SK-N-SH (cell line): Measurements from ENCODE around the gene MC1R. TPM values are rescaled to one million over a fixed set of nuclear protein-coding genes. Genes with fewer than 3 reads are reported as not detected.
A peak's percentile ranks its signal among the peaks of the same experiment; 100 is the strongest.

Experiments used
- CTCF ChIA-PET: fragments of 300-600, 350-600 bp; formaldehyde crosslinking; extraction: SDS; loops from one replicate; lab custom pipeline; 2021; lab: Yijun Ruan, JAX
- POLR2A ChIA-PET: fragments of 350-600 bp; sonication (Branson Sonifier 250); formaldehyde crosslinking; extraction: SDS; loops from one replicate; lab custom pipeline; 2020; ENCODE audit warnings: antibody characterized with exemption, inconsistent platforms; lab: Yijun Ruan, JAX
- DNase-seq: peaks from one replicate; pipeline ENCODE4 v3.0.0; 2012
- H2AFZ ChIP-seq: fragments of 200-600 bp; sonication (generic); 2 replicates; pipeline ENCODE4 v1.8.1; 2016; ENCODE audit warnings: antibody characterized with exemption, mild to moderate bottlenecking, low read depth
- H3F3A ChIP-seq: fragments of 200-600 bp; sonication (generic); replicated peaks from 2 replicates; pipeline ENCODE3; 2016; ENCODE audit warnings: antibody characterized with exemption, mild to moderate bottlenecking; ENCODE audit not compliant: insufficient read depth
- H3K27ac ChIP-seq, 2 experiments: fragments of 200-500 bp in 1 of 2; fragments of 200-600 bp in 1 of 2; sonication (Bioruptor generic) in 1 of 2; sonication (generic), shearing (Covaris generic) in 1 of 2; 2 replicates each; pipeline versions ENCODE4 v1.5.1 to v1.6.1; 2014 to 2016; ENCODE audit warnings: low read depth in 2 of 2, inconsistent platforms in 1 of 2, low read length in 1 of 2, mild to moderate bottlenecking in 1 of 2, mixed read lengths in 1 of 2
- H3K27me3 ChIP-seq: fragments of 200-600 bp; sonication (generic), shearing (Covaris generic); 2 replicates; pipeline ENCODE4 v1.6.1; 2016; ENCODE audit warnings: mixed run types; ENCODE audit not compliant: insufficient read depth
- H3K36me3 ChIP-seq, 2 experiments: fragments of 200-500 bp in 1 of 2; fragments of 200-600 bp in 1 of 2; sonication (Bioruptor generic) in 1 of 2; sonication (generic) in 1 of 2; replicated peaks in 1 of 2; 2 replicates each; pipeline versions ENCODE3 to v1.5.1; 2014 to 2016; ENCODE audit warnings: low read length in 1 of 2, mild to moderate bottlenecking in 1 of 2; ENCODE audit not compliant: insufficient read depth in 2 of 2, control insufficient read depth in 1 of 2
- H3K4me1 ChIP-seq, 2 experiments: fragments of 200-500 bp in 1 of 2; fragments of 200-600 bp in 1 of 2; sonication (Bioruptor generic) in 1 of 2; sonication (generic), shearing (Covaris generic) in 1 of 2; 2 replicates each; pipeline versions ENCODE4 v1.5.1 to v1.6.1; 2014 to 2016; ENCODE audit warnings: low read depth in 1 of 2, low read length in 1 of 2, mixed run types in 1 of 2; ENCODE audit not compliant: insufficient read depth in 2 of 2, control insufficient read depth in 1 of 2
- H3K4me2 ChIP-seq: fragments of 200-600 bp; sonication (generic), shearing (Covaris generic); 2 replicates; pipeline ENCODE4 v1.6.1; 2017; ENCODE audit warnings: mixed run types
- H3K4me3 ChIP-seq, 2 experiments: fragments of 200-500 bp in 1 of 2; fragments of 200-600 bp in 1 of 2; sonication (Bioruptor generic) in 1 of 2; sonication (generic), shearing (Covaris generic) in 1 of 2; 2 replicates each; pipeline versions ENCODE4 v1.5.1 to v1.8.1; 2014 to 2016; ENCODE audit warnings: low read depth in 2 of 2, inconsistent platforms in 1 of 2, low read length in 1 of 2, mild to moderate bottlenecking in 1 of 2, mixed read lengths in 1 of 2, moderate library complexity in 1 of 2
- H3K79me2 ChIP-seq: fragments of 200-600 bp; sonication (generic); 2 replicates; pipeline ENCODE4 v1.8.1; 2017; ENCODE audit warnings: mild to moderate bottlenecking; ENCODE audit not compliant: insufficient read depth
- H3K9ac ChIP-seq: fragments of 200-600 bp; sonication (generic); 2 replicates; pipeline ENCODE4 v1.6.1; 2017; ENCODE audit warnings: mixed run types
- H3K9me2 ChIP-seq: fragments of 200-600 bp; sonication (generic); 2 replicates; pipeline ENCODE4 v1.6.1; 2017; ENCODE audit warnings: mixed run types
- H3K9me3 ChIP-seq: fragments of 200-600 bp; sonication (generic); 2 replicates; pipeline ENCODE4 v1.6.1; 2017; ENCODE audit warnings: mixed run types, mild to moderate bottlenecking, moderate library complexity
- H4K20me1 ChIP-seq: fragments of 200-600 bp; sonication (generic); 2 replicates; pipeline ENCODE4 v1.6.1; 2017; ENCODE audit warnings: mild to moderate bottlenecking, mixed run types; ENCODE audit not compliant: insufficient read depth
- NRF1 ChIP-seq: IDR thresholded peaks from 2 replicates; pipeline ENCODE4 v1.6.1; 2012; ENCODE audit warnings: low read depth, mild to moderate bottlenecking, low read length
- POLR2AphosphoS5 ChIP-seq: IDR thresholded peaks from 2 replicates; pipeline ENCODE4 v1.6.1; 2012; ENCODE audit warnings: low read depth, low read length
- RAD21 ChIP-seq: IDR thresholded peaks from 2 replicates; pipeline ENCODE4 v1.6.1; 2012; ENCODE audit warnings: mild to moderate bottlenecking, low read length
- SIN3A ChIP-seq: IDR thresholded peaks from 2 replicates; pipeline ENCODE4 v1.6.1; 2012; ENCODE audit warnings: low read depth, mild to moderate bottlenecking, low read length, moderate library complexity, borderline replicate concordance
- SMC3 ChIP-seq: IDR thresholded peaks from 2 replicates; pipeline ENCODE4 v1.6.1; 2012; ENCODE audit warnings: low read depth, low read length, improper control_type of control experiment
- TAF1 ChIP-seq: IDR thresholded peaks from 2 replicates; pipeline ENCODE4 v1.6.1; 2012; ENCODE audit warnings: low read depth, mild to moderate bottlenecking, low read length, moderate library complexity, borderline replicate concordance
- TCF12 ChIP-seq: IDR thresholded peaks from 2 replicates; pipeline ENCODE4 v1.4.0; 2012
- YY1 ChIP-seq: IDR thresholded peaks from 2 replicates; pipeline ENCODE4 v1.4.0; 2012; ENCODE audit warnings: low read depth, mild to moderate bottlenecking
- WGBS: methylation state at CpG from one replicate; pipeline ENCODE4 v1.1.6; 2017; ENCODE audit warnings: low lambda C conversion rate; 5-methylcytosine and 5-hydroxymethylcytosine counted together
- polyA plus RNA-seq, 3 experiments: library from polyadenylated mRNA; depleted of rRNA; stranded (reverse); fragments of >200 nt; gene quantifications; 2 replicates each; pipeline ENCODE4 v1.2.3, GENCODE V29; 2012
- TF ChIP-seq, protein P1 (sequence below): fragments of 200-600 bp; sonication (generic); IDR thresholded peaks from 2 replicates; pipeline ENCODE4 v1.6.1; 2017; ENCODE audit warnings: antibody characterized with exemption, mild to moderate bottlenecking, moderate library complexity
- TF ChIP-seq, protein P2 (sequence below): IDR thresholded peaks from 2 replicates; pipeline ENCODE4 v1.6.1; 2012; ENCODE audit warnings: mild to moderate bottlenecking, low read depth, low read length, moderate library complexity

Gene MC1R
- polyA plus RNA-seq, 1 of the 3 experiments (the other 2 are of a cell fraction): 11.1 TPM

DNA sequence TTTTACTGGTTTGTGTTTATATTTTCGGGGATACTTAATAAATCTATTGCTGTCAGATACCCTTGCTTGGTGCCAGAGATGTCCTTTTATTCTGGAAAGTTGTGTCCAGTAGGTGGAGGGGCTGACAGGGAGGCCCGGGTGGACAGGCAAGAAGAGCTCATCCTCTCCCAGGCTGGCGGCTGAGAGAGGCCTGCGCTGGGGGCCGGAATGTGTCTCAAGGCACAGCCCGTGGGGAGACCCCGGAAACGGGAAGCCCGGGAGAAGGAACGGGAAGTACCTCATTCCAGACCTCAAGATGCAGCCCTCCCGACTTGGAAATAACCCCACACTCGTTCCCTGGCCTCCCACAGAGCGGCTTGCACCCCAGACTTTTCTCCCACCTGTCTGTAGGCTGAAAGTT, 17.4 kb downstream of the MC1R start:
- Histone ChIP-seq H3K36me3 (peaks cover 34 to 54% of the 10 kb centered on the region in 2 experiments), H3K4me2 (no peak overlapping the region), H3K4me3 (0 out of 4 replicates have a peak overlapping the region, but pooled peaks of 1 of the 2 experiments have one; percentile 33), H3K4me1 (no peaks in the 10 kb centered on the region), H3K27ac (no peak overlapping the region; a peak in 1 of 4 replicates), H4K20me1 (peaks cover 51% of the 10 kb centered on the region), H3F3A (peaks cover 22% of the 10 kb centered on the region), H2AFZ (no peak overlapping the region), H3K79me2 (peaks cover 16% of the 10 kb centered on the region; the same call in 1 of the 2 replicates), H3K9me3 (no peaks in the 10 kb centered on the region), H3K9ac (no peak overlapping the region), H3K9me2 (no peaks in the 10 kb centered on the region), H3K27me3 (no peaks in the 10 kb centered on the region)
- ChIA-PET CTCF (interaction anchor here (1.0 kb wide), 1 partner anchor 13 kb away, joined by 3 read pairs; the partner anchor contains the start of gene DEF8), POLR2A (interaction anchor here (2.5 kb wide), 1 partner anchor 11 kb away, joined by 11 read pairs; no protein-coding TSS in a partner anchor)
- no peak for DNase-seq
- TF ChIP-seq YY1 (no peak), RAD21 (no peak), TCF12 (no peak), TAF1 (no peak)
- 82% methylated on average over 11 of the region's 13 CpGs for WGBS

DNA sequence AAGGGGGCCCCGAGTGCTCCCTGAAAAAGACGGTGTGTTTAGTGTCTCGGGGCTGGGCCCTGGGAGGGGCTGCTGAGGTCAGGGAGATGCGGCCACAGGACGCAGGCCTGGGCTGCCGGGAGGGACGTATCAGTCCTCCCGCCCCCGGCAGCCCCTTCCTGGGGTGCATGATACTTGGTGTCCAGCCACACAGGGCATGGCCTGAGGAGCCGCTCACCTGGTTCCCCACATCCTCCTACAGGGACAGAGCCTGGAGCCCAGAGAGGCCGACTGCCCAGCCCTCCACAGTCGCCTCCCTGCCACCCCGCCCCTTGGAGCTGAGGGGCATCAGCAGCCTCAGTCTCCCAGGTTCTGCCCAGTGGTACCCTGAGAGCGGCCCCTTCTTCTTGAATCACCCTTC, 17.8 kb downstream of the MC1R start:
- peaks cover 12% of the 10 kb centered on the region; the same call in 1 of the 2 replicates for H3K79me2 ChIP-seq
- peaks cover 46% of the 10 kb centered on the region for H4K20me1 ChIP-seq
- ChIA-PET POLR2A (no interaction called here), CTCF (interaction anchor here (0.5 kb wide), 1 partner anchor 223 kb away, joined by 3 read pairs; no protein-coding TSS in a partner anchor)
- no peaks in the 10 kb centered on the region for H3K4me1 ChIP-seq
- H3K27me3 ChIP-seq: no peaks in the 10 kb centered on the region
- peaks cover 29 to 49% of the 10 kb centered on the region in 2 experiments for H3K36me3 ChIP-seq
- no peak overlapping the region for H3K4me3 ChIP-seq
- DNase-seq: no peak
- no peak overlapping the region for H2AFZ ChIP-seq
- peaks cover 17% of the 10 kb centered on the region for H3F3A ChIP-seq
- no peak overlapping the region for H3K9ac ChIP-seq
- H3K4me2 ChIP-seq: no peak overlapping the region
- no peaks in the 10 kb centered on the region for H3K9me3 ChIP-seq
- H3K9me2 ChIP-seq: no peaks in the 10 kb centered on the region
- no peak overlapping the region for H3K27ac ChIP-seq
- WGBS: 83% methylated on average over 5 of the region's 14 CpGs
- 0 out of 2 replicates have a peak, but pooled peaks have one; percentile 16 for TF ChIP-seq SIN3A
- TF ChIP-seq NRF1: no peak
- TF ChIP-seq, all 33 proteins: peak for 1

DNA sequence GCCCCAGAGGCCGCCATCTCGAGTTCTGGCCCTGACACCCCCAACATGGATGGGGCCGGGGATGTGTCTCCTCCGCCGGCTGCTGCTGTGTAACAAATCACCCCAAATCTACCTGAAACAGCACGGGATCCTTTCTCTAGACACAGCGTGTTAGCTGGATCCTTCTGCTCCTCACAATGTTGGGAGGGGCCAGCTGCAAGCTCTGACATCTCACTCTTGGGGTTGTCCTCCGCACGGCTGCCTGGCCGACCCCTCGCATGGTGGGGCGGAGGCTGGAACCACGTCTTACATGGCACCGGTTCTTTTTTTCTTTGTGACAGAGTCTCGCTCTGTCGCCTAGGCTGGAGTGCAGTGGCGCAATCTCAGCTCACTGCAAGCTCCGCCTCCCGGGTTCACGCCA, 18.3 kb downstream of the MC1R start:
- no peak overlapping the region for H3K4me3 ChIP-seq
- no peaks in the 10 kb centered on the region for H3K4me1 ChIP-seq
- no peaks in the 10 kb centered on the region for H3K9me3 ChIP-seq
- H3K79me2 ChIP-seq: peaks cover 8% of the 10 kb centered on the region; the same call in 1 of the 2 replicates
- no peak overlapping the region for H2AFZ ChIP-seq
- POLR2A ChIA-PET: no interaction called here
- H3K27me3 ChIP-seq: no peaks in the 10 kb centered on the region
- peaks cover 16% of the 10 kb centered on the region for H3F3A ChIP-seq
- H3K27ac ChIP-seq: no peak overlapping the region
- H3K36me3 ChIP-seq: peaks cover 24 to 44% of the 10 kb centered on the region in 2 experiments
- 94% methylated on average over 18 of the region's 20 CpGs for WGBS
- H3K9me2 ChIP-seq: no peaks in the 10 kb centered on the region
- TF ChIP-seq POLR2AphosphoS5 (no peak), SMC3 (no peak), NRF1 (no peak)
- TF ChIP-seq, protein P1, sequence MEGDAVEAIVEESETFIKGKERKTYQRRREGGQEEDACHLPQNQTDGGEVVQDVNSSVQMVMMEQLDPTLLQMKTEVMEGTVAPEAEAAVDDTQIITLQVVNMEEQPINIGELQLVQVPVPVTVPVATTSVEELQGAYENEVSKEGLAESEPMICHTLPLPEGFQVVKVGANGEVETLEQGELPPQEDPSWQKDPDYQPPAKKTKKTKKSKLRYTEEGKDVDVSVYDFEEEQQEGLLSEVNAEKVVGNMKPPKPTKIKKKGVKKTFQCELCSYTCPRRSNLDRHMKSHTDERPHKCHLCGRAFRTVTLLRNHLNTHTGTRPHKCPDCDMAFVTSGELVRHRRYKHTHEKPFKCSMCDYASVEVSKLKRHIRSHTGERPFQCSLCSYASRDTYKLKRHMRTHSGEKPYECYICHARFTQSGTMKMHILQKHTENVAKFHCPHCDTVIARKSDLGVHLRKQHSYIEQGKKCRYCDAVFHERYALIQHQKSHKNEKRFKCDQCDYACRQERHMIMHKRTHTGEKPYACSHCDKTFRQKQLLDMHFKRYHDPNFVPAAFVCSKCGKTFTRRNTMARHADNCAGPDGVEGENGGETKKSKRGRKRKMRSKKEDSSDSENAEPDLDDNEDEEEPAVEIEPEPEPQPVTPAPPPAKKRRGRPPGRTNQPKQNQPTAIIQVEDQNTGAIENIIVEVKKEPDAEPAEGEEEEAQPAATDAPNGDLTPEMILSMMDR: no peak
- TF ChIP-seq, protein P2, sequence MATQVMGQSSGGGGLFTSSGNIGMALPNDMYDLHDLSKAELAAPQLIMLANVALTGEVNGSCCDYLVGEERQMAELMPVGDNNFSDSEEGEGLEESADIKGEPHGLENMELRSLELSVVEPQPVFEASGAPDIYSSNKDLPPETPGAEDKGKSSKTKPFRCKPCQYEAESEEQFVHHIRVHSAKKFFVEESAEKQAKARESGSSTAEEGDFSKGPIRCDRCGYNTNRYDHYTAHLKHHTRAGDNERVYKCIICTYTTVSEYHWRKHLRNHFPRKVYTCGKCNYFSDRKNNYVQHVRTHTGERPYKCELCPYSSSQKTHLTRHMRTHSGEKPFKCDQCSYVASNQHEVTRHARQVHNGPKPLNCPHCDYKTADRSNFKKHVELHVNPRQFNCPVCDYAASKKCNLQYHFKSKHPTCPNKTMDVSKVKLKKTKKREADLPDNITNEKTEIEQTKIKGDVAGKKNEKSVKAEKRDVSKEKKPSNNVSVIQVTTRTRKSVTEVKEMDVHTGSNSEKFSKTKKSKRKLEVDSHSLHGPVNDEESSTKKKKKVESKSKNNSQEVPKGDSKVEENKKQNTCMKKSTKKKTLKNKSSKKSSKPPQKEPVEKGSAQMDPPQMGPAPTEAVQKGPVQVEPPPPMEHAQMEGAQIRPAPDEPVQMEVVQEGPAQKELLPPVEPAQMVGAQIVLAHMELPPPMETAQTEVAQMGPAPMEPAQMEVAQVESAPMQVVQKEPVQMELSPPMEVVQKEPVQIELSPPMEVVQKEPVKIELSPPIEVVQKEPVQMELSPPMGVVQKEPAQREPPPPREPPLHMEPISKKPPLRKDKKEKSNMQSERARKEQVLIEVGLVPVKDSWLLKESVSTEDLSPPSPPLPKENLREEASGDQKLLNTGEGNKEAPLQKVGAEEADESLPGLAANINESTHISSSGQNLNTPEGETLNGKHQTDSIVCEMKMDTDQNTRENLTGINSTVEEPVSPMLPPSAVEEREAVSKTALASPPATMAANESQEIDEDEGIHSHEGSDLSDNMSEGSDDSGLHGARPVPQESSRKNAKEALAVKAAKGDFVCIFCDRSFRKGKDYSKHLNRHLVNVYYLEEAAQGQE: no peak
- no peak for DNase-seq
- H4K20me1 ChIP-seq: peaks cover 41% of the 10 kb centered on the region
- H3K9ac ChIP-seq: no peak overlapping the region
- CTCF ChIA-PET: interaction anchor here (0.5 kb wide), 1 partner anchor 223 kb away, joined by 3 read pairs; no protein-coding TSS in a partner anchor
- H3K4me2 ChIP-seq: no peak overlapping the region
